NCI-H446 (cell line): ENCODE measurements around the gene TBX10.
"Not testable (repeated sequence)": the region's sequence is repeated elsewhere in the genome, so short reads cannot be mapped to it uniquely, and the experiment has no call there.

Experiments
- DNase-seq, 2 experiments: peaks; one replicate each; lab custom pipeline; 2025; lab: John Stamatoyannopoulos, UW

TBX10 gene

DNA sequence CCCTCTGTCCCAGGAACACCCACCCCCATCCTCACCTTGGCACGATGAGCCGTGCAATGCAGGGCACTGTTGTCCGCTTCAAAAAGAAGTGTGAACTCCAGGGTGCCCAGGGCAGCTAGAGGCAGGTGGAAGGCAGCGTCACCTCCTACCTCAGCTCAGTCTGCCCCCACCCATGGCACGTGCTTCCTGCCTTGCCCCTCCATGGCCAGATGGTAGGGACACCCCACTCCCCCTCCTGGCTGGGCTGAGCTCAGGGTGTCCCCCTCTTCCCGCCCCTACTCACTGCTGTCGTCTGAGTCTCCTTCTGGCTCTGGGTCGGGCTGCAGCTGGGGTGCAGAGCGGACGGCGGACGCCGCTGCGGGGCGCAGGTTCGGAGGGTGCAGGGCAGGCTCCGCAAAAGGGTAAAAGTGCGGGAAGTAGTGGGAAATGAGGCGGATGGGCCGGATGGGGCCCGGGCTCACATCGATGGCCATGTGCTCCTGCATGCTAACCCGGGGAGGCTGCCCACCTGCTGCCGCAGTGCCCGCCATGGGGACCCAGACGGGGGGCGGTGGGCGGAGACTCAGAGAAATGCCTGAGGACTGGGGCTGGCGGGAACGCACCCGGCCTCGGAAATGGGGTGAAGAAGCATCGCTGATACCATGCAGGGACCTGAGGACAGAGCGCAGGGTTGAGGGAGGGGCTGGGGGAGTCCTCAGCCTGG lies 23.7 kb downstream of the TBX10 start:
- no peak for DNase-seq

DNA sequence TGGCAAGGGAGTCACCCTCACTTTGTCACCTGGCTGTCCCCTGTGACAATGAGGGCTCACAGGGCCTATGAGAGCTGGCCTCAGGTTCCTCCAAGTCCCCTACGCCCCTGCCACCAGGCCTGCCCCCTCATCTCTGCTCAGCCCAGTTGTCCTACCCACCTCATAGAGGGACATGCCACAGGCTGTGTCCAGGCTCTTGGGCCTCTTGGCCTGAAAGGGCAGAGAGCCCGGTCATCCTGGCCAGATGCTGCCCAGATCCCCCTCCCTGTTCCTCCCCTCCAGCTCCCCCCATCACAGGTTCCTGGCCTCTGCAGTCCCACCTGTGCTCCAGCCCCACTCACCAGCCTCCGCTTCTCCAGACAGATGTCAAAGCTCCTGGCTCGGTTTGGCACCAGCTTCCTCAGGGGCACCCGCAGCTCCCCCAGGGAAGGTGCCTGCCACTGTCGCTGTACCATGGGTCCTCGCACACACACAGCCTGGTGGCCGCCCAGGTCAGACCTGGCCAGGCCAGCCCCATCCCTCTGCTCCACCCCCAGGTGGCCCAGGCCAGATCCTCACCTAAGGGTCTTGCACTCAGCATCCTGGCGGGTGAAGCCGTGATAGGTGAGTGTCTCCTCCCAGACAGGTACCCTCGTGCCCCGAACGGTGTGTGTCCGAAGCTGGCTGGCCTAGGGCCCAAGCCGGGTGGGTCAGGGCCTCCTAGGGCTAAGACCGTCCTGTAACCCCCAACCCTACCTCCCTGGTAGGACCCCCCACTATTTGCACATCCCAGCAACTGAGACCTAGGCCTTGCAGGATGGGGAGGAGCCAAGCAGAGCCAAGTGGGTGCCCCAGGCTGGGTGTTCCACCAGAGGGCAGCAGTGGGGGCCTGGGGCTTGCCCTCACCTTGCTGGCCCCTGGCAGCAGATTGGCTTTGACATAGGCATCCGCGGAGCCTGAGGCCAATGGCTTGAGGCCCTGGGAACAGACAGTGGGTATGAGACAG lies 24.5 kb downstream of the TBX10 start:
- DNase-seq: no peak

GRCh38 chr11:67613960-67614715 lies 25.4 kb downstream of the TBX10 start:
- DNase-seq: peak in 1 of 2 experiments; percentile 25

GRCh38 chr11:67613313-67613959 lies 26.1 kb downstream of the TBX10 start:
- DNase-seq: no peak

GRCh38 chr11:67612751-67613150 lies 26.8 kb downstream of the TBX10 start:
- DNase-seq: no peak

GRCh38 chr11:67611704-67612587 lies 27.6 kb downstream of the TBX10 start:
- DNase-seq: no peak

DNA sequence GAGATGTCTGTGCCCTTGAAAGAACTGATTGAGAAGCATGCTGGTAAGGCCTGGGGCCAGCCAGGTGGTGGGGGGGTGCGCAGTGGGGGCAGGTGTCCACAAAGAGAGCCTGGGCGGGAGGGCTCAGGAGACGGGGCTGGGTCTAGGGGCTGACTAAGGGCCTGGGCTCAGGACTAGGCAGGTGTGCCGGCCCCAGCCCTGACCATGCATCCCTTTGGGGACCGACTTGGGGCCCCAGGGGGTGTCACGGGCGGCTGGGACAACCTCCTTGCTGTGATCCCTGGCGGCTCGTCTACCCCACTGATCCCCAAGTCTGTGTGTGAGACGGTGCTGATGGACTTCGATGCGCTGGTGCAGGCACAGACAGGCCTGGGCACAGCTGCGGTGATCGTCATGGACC lies 28.4 kb downstream of the TBX10 start:
- DNase-seq: no peak

GRCh38 chr11:67610302-67610868 lies 29.2 kb downstream of the TBX10 start:
- DNase-seq: no peak

GRCh38 chr11:67609316-67609715 lies 30.2 kb downstream of the TBX10 start:
- no peak for DNase-seq

DNA sequence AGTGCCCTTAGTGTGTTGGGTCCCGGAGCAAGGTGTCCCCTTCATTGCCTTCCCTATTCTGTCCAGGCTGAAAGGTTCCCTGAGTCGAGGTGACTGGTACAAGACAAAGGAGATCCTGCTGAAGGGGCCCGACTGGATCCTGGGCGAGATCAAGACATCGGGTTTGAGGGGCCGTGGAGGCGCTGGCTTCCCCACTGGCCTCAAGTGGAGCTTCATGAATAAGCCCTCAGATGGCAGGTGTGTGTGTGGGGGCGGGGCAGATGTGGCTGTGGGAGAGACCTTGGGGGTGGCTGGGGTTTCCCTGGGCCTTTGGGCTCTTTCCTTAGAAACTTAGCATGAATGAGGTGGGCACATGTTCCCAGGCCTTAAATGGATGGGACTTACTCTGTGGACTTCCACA lies 31.1 kb downstream of the TBX10 start:
- DNase-seq: no peak

GRCh38 chr11:67607507-67607906 lies 32.1 kb downstream of the TBX10 start:
- no peak for DNase-seq

- peak; percentile 93 to 97 for DNase-seq
Observed at GRCh38 chr11:67606492-67607295, 32.9 kb downstream of the TBX10 start, which contains the start of gene NDUFV1. NDUFV1 (plus strand) TSS chr11:67606936; CDS start chr11:67607005, 69 bp downstream.

DNA sequence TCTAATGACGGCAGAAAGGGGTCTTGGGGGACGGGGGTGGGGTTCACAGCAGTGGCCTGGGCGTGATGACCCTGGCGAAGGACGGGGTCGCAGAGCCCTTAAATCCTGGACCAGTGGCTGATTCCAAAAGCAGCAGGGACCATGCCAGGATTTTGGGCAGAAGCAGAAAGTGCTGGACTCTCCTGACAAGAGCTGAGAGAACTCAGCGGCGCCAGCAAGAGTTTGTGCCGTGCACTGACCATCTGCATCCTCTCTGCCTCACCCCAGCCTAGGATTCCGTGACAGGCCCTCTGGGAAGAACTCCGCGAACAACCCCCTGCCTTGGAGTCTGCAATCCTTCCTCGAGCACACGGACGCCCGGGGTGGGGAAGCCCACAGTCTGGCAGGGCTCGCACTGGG lies 33.5 kb downstream of the TBX10 start:
- no peak for DNase-seq

- DNase-seq: no peak
Observed at GRCh38 chr11:67605231-67606011, 34.1 kb downstream of the TBX10 start.

GRCh38 chr11:67604815-67605214 lies 34.7 kb downstream of the TBX10 start:
- no peak for DNase-seq

GRCh38 chr11:67604119-67604518 lies 35.4 kb downstream of the TBX10 start:
- DNase-seq: not testable (repeated sequence)

DNA sequence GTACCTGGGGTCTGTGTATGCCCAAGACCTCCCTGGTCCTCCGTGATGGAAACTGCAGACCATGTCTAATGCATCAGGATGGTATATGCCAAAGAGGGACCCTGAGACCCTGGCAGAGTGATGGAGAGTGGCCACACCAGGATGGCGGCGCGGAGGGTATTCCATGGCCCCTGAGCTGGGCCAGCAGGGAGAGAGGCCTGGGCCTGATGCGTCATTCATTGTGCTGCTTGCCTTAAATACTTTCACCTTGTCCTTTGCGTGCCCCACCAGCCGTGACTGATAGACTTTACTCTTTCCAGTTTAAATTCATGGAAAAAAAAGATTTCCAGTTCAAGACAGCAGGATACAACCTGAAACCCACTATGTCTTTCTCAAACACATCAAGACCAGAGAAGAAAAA lies 38.5 kb downstream of the TBX10 start:
- no peak for DNase-seq

GRCh38 chr11:67600324-67601029 lies 39.1 kb downstream of the TBX10 start:
- DNase-seq: no peak
